ENCODE results near the gene ABHD2.

Gene ABHD2

GRCh38 chr15:89091627-89092220 lies 3.5 kb downstream of the ABHD2 start:
- H3K9me3 ChIP-seq (ENCODE audit: control insufficient read depth, insufficient read depth, low read length), result no peaks in the 10 kb centered on the region
- no peak overlapping the region for H3K4me3 ChIP-seq (ENCODE audit: low read length)
- H3K27ac ChIP-seq (ENCODE audit: low read depth, low read length), result no peak overlapping the region
- no peaks in the 10 kb centered on the region for H3F3A ChIP-seq (ENCODE audit: control insufficient read depth, insufficient read depth)
- peak overlapping the region; percentile 62 for H3K4me2 ChIP-seq (ENCODE audit: low read length)
- peaks cover 40% of the 10 kb centered on the region for H3K4me1 ChIP-seq (ENCODE audit: control insufficient read depth, low read length)
- no peak for TF ChIP-seq CTCF (IDR thresholded peaks at IDR 0.05; ENCODE audit: low read depth, low read length, poor library complexity, severe bottlenecking)
- TF ChIP-seq EZH2phosphoT487 (IDR thresholded peaks at IDR 0.05; ENCODE audit: borderline replicate concordance, low read length), result no peak
- no peaks in the 10 kb centered on the region for H3K27me3 ChIP-seq (ENCODE audit: control insufficient read depth, low read length)
- H3K79me2 ChIP-seq (ENCODE audit: control insufficient read depth, low read length), result peaks cover 24% of the 10 kb centered on the region
- no peaks in the 10 kb centered on the region; the same call in 1 of the 2 replicates for H4K20me1 ChIP-seq (ENCODE audit: control insufficient read depth, insufficient read depth, low read depth, low read length)
- H3K9me2 ChIP-seq (replicated peaks; ENCODE audit: control insufficient read depth, low read length), result no peaks in the 10 kb centered on the region
- H3K36me3 ChIP-seq (ENCODE audit: control insufficient read depth, low read length), result no peaks in the 10 kb centered on the region

- Histone ChIP-seq H3K4me2 (ENCODE audit: low read length) (no peak overlapping the region), H3K27me3 (ENCODE audit: control insufficient read depth, low read length) (no peaks in the 10 kb centered on the region), H3K79me2 (ENCODE audit: control insufficient read depth, low read length) (peaks cover 24% of the 10 kb centered on the region)
Measured at GRCh38 chr15:89093509-89093908, 5.3 kb downstream of the ABHD2 start.

GRCh38 chr15:89095073-89095472 lies 6.8 kb downstream of the ABHD2 start:
- TF ChIP-seq EZH2phosphoT487 (IDR thresholded peaks at IDR 0.05; ENCODE audit: borderline replicate concordance, low read length), result no peak
- TF ChIP-seq CTCF (IDR thresholded peaks at IDR 0.05; ENCODE audit: low read depth, low read length, poor library complexity, severe bottlenecking), result no peak
- Histone ChIP-seq H3K9me3 (ENCODE audit: control insufficient read depth, insufficient read depth, low read length) (no peaks in the 10 kb centered on the region), H3K36me3 (ENCODE audit: control insufficient read depth, low read length) (no peaks in the 10 kb centered on the region), H3K27me3 (ENCODE audit: control insufficient read depth, low read length) (no peaks in the 10 kb centered on the region), H3K4me2 (ENCODE audit: low read length) (no peak overlapping the region), H3K9me2 (replicated peaks; ENCODE audit: control insufficient read depth, low read length) (no peaks in the 10 kb centered on the region), H3K4me3 (ENCODE audit: low read length) (no peak overlapping the region), H3F3A (ENCODE audit: control insufficient read depth, insufficient read depth) (no peaks in the 10 kb centered on the region), H3K4me1 (ENCODE audit: control insufficient read depth, low read length) (peaks cover 20% of the 10 kb centered on the region), H4K20me1 (ENCODE audit: control insufficient read depth, insufficient read depth, low read depth, low read length) (no peaks in the 10 kb centered on the region; the same call in 1 of the 2 replicates), H3K79me2 (ENCODE audit: control insufficient read depth, low read length) (peaks cover 24% of the 10 kb centered on the region), H3K27ac (ENCODE audit: low read depth, low read length) (no peak overlapping the region)

More at GRCh38 chr15:89093509-89093908, 5.3 kb downstream of the ABHD2 start:
- peaks cover 33% of the 10 kb centered on the region for H3K4me1 ChIP-seq (ENCODE audit: control insufficient read depth, low read length)
- no peak for TF ChIP-seq EZH2phosphoT487 (IDR thresholded peaks at IDR 0.05; ENCODE audit: borderline replicate concordance, low read length)
- no peak for TF ChIP-seq CTCF (IDR thresholded peaks at IDR 0.05; ENCODE audit: low read depth, low read length, poor library complexity, severe bottlenecking)
- H4K20me1 ChIP-seq (ENCODE audit: control insufficient read depth, insufficient read depth, low read depth, low read length), result no peaks in the 10 kb centered on the region; the same call in 1 of the 2 replicates
- H3K4me3 ChIP-seq (ENCODE audit: low read length), result no peak overlapping the region
- H3F3A ChIP-seq (ENCODE audit: control insufficient read depth, insufficient read depth), result no peaks in the 10 kb centered on the region
- H3K36me3 ChIP-seq (ENCODE audit: control insufficient read depth, low read length), result no peaks in the 10 kb centered on the region
- no peak overlapping the region for H3K27ac ChIP-seq (ENCODE audit: low read depth, low read length)
- no peaks in the 10 kb centered on the region for H3K9me2 ChIP-seq (replicated peaks; ENCODE audit: control insufficient read depth, low read length)
- H3K9me3 ChIP-seq (ENCODE audit: control insufficient read depth, insufficient read depth, low read length), result no peaks in the 10 kb centered on the region

Data from DOHH2 (cell line).